Body of pancreas (tissue), 4 donors: ENCODE results near the gene UMPS.

Experiments used
- CTCF ChIP-seq, 7 experiments: fragments of 450-650 bp in 4 of 7; fragments of 200-600 bp in 3 of 7; sonication (generic) in 3 of 7; IDR thresholded peaks; one replicate each; pipeline ENCODE4 v1.5.1; 2016 to 2019; ENCODE audit warnings: antibody characterized with exemption in 7 of 7
- POLR2A ChIP-seq, 3 donors: fragments of 450-650 bp; IDR thresholded peaks; one replicate each; pipeline ENCODE4 v1.6.1; 2016; ENCODE audit warnings: antibody characterized with exemption in 3 of 3, mild to moderate bottlenecking in 2 of 3

DNA sequence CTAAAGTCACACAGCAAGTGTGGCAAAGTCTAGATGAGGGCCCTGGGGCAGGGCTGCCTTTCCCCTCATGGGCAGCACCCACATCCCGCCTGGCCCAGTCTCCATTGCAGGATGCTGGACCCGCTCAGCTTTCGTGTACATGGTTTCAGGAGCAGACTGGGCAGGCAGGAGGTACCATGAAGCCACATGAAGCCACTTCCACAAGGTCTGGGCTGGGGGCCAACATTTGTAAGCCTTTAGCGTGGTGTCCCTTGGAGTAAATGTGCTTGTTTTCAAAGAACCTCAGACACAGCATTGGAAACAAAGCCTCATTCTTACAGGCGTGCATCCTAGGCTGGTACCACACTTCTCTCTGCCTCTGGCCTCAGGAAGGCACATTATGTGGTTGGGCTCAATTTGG is 34.5 kb downstream of the UMPS start:
- TF ChIP-seq CTCF (IDR thresholded peaks at IDR 0.05) (no peak), POLR2A (IDR thresholded peaks at IDR 0.05) (no peak)
